GM23338 (cell line): ENCODE measurements around the gene USP5. TPM values are rescaled to one million over a fixed set of nuclear protein-coding genes. Genes with fewer than 3 reads are reported as not detected.

Experiments
- ATAC-seq: fragments of 200-7000 bp; cut with Tn5 transposase; 3 replicates; pipeline ENCODE4 v1.9.1; 2020
- DNase-seq: peaks from one replicate; pipeline ENCODE4 v3.0.0-alpha.2; 2015; ENCODE audit warnings: low spot score
- H2AFZ ChIP-seq: fragments of 200-600 bp; sonication (generic); 2 replicates; pipeline ENCODE4 v1.8.0; 2016; ENCODE audit warnings: antibody characterized with exemption, mild to moderate bottlenecking, moderate library complexity
- H3F3A ChIP-seq: fragments of 200-600 bp; sonication (generic); replicated peaks from 2 replicates; pipeline ENCODE4 v1.8.0; 2017; ENCODE audit warnings: antibody characterized with exemption, mixed run types, low read depth
- H3K27ac ChIP-seq: fragments of 200-600 bp; sonication (generic); 2 replicates; pipeline ENCODE4 v1.6.1; 2016; ENCODE audit warnings: low read depth
- H3K27me3 ChIP-seq: fragments of 200-600 bp; sonication (generic); 2 replicates; pipeline ENCODE4 v1.8.0; 2016; ENCODE audit warnings: mild to moderate bottlenecking, mixed run types, moderate library complexity; ENCODE audit not compliant: insufficient read depth
- H3K36me3 ChIP-seq: fragments of 200-600 bp; sonication (generic); 2 replicates; pipeline ENCODE4 v1.8.0; 2016; ENCODE audit warnings: mild to moderate bottlenecking; ENCODE audit not compliant: insufficient read depth
- H3K4me1 ChIP-seq: fragments of 200-600 bp; sonication (generic); 2 replicates; pipeline ENCODE4 v1.8.0; 2016; ENCODE audit warnings: mild to moderate bottlenecking, moderate library complexity; ENCODE audit not compliant: insufficient read depth
- H3K4me2 ChIP-seq: fragments of 200-600 bp; sonication (generic); 2 replicates; pipeline ENCODE4 v1.7.1; 2017; ENCODE audit warnings: mixed run types
- H3K4me3 ChIP-seq: fragments of 200-600 bp; sonication (generic); 2 replicates; pipeline ENCODE4 v1.6.1; 2016; ENCODE audit warnings: mixed run types
- H3K79me2 ChIP-seq: fragments of 200-600 bp; sonication (generic); replicated peaks from 2 replicates; pipeline ENCODE4 v1.8.0; 2017; ENCODE audit warnings: mild to moderate bottlenecking; ENCODE audit not compliant: insufficient read depth
- H3K9me2 ChIP-seq: fragments of 200-600 bp; sonication (generic); 2 replicates; pipeline ENCODE4 v1.8.0; 2017; ENCODE audit not compliant: insufficient read depth
- H4K20me1 ChIP-seq: fragments of 200-600 bp; sonication (generic); replicated peaks from 2 replicates; pipeline ENCODE4 v1.8.0; 2017; ENCODE audit warnings: mild to moderate bottlenecking; ENCODE audit not compliant: insufficient read depth
- H3K27ac Mint-ChIP-seq: 2 replicates; pipeline ENCODE4 v1.8.0; 2020; ENCODE audit warnings: inconsistent platforms, mild to moderate bottlenecking, moderate library complexity, mixed read lengths
- H3K27me3 Mint-ChIP-seq: 3 replicates; pipeline ENCODE4 v1.8.0; 2022; ENCODE audit warnings: low read depth, mild to moderate bottlenecking, moderate library complexity, mixed read lengths, inconsistent platforms; ENCODE audit not compliant: insufficient read depth, poor library complexity
- H3K36me3 Mint-ChIP-seq: 3 replicates; pipeline ENCODE4 v1.8.0; 2021; ENCODE audit warnings: low read depth, mild to moderate bottlenecking, inconsistent platforms, moderate library complexity, mixed read lengths
- H3K4me1 Mint-ChIP-seq: 3 replicates; pipeline ENCODE4 v1.8.0; 2020; ENCODE audit warnings: mild to moderate bottlenecking, inconsistent platforms, mixed read lengths
- H3K4me3 Mint-ChIP-seq: 3 replicates; pipeline ENCODE4 v1.8.0; 2021; ENCODE audit warnings: moderate library complexity, mild to moderate bottlenecking, inconsistent platforms, mixed read lengths
- H3K9me3 Mint-ChIP-seq: 3 replicates; pipeline ENCODE4 v1.8.0; 2020; ENCODE audit warnings: moderate library complexity, mild to moderate bottlenecking, inconsistent platforms, mixed read lengths
- CREB1 ChIP-seq: fragments of 250-450 bp; sonication (Bioruptor Pico); IDR thresholded peaks from 2 replicates; pipeline ENCODE4 v1.5.0; 2020; ENCODE audit warnings: low read depth, mild to moderate bottlenecking, moderate library complexity
- EZH2 ChIP-seq: fragments of 200-600 bp; sonication (generic); IDR thresholded peaks from one replicate; pipeline ENCODE4 v1.8.0; 2017; ENCODE audit warnings: antibody characterized with exemption, mild to moderate bottlenecking, low read depth; ENCODE audit not compliant: unreplicated experiment
- EZH2phosphoT487 ChIP-seq: fragments of 200-600 bp; sonication (generic); IDR thresholded peaks from one replicate; pipeline ENCODE4 v1.8.1; 2018; ENCODE audit warnings: antibody characterized with exemption; ENCODE audit not compliant: unreplicated experiment
- JUNB ChIP-seq: IDR thresholded peaks from one replicate; pipeline ENCODE4 v1.6.1; 2016; ENCODE audit warnings: antibody characterized with exemption; ENCODE audit not compliant: unreplicated experiment
- STAT1 ChIP-seq: IDR thresholded peaks from one replicate; pipeline ENCODE4 v1.6.1; 2016; ENCODE audit warnings: antibody characterized with exemption; ENCODE audit not compliant: unreplicated experiment
- ZNF462 ChIP-seq: fragments of 250-450 bp; sonication (Bioruptor Pico); IDR thresholded peaks from 2 replicates; pipeline ENCODE4 v1.5.0; 2020; ENCODE audit warnings: mild to moderate bottlenecking, moderate library complexity
- polyA plus RNA-seq: library from polyadenylated mRNA; unstranded; fragments of >200 nt; fragmentation: Nextera tagmentation; extraction: Ambion mirVana; gene quantifications from 2 replicates; pipeline ENCODE4 v1.2.1, GENCODE V29; 2016
- total RNA-seq: library from RNA; depleted of rRNA; stranded (reverse); fragments of >200 nt; shearing (Covaris generic); gene quantifications from 2 replicates; pipeline ENCODE4 v1.2.3, GENCODE V29; 2014
- TF ChIP-seq, protein P1 (sequence below): IDR thresholded peaks from 2 replicates; pipeline ENCODE4 v1.6.1; 2016; ENCODE audit warnings: antibody characterized with exemption
- TF ChIP-seq, protein P2 (sequence below), 2 experiments: fragments of 200-600 bp in 1 of 2; sonication (generic) in 1 of 2; conservative IDR thresholded peaks; 2 replicates each; pipeline versions ENCODE4 v1.5.1 to v1.6.1; 2016 to 2017; ENCODE audit warnings: antibody characterized with exemption in 2 of 2, low read depth in 2 of 2, mild to moderate bottlenecking in 2 of 2, moderate library complexity in 1 of 2

The USP5 gene
- total and polyA plus RNA-seq, 2 experiments from 2014 or later, result 35.1 to 109 TPM

DNA sequence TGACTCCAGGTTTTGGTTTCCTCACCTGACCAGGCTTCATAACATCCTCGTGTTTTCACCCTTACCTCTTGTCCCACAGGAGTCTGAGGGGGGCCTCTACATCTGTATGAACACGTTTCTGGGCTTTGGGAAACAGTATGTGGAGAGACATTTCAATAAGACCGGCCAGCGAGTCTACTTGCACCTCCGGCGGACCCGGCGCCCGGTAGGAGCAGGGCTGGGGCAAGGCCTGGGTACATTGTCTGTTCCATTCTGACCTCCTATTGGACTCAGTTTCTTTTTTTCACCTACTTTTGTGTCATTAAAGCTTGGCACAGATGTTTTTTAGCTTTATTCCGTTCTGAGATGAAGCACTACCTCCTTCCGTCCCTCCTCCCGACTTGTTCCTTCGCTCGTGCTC, 3.4 kb downstream of the USP5 start (continued):
- TF ChIP-seq EZH2, result no peak
- TF ChIP-seq, protein P1, sequence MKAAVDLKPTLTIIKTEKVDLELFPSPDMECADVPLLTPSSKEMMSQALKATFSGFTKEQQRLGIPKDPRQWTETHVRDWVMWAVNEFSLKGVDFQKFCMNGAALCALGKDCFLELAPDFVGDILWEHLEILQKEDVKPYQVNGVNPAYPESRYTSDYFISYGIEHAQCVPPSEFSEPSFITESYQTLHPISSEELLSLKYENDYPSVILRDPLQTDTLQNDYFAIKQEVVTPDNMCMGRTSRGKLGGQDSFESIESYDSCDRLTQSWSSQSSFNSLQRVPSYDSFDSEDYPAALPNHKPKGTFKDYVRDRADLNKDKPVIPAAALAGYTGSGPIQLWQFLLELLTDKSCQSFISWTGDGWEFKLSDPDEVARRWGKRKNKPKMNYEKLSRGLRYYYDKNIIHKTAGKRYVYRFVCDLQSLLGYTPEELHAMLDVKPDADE, result no peak
- no peak for TF ChIP-seq CREB1 (CRISPR knock-in tag)
- no peak for TF ChIP-seq JUNB
- TF ChIP-seq ZNF462, result no peak

DNA sequence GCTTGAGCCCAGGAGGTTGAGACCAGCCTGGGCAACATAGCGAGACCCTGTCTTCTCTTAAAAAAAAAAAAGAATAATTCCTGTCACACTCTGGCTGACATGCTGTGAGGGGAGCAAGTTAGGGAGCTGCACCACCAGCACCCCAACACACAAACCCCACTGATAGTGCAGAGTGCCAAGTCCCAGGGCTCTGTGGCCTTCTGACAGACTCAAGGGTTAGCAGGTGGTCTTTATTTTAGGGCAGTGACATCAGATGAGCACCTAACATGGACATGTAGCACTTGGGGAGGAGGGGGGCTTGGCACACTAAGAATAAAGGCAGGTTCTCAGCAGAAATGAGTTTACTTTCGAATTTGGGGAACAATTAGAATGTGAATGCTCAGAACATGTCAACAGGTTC, 6.8 kb downstream of the USP5 start:
- DNase-seq, result no peak
- no peak overlapping the region for H2AFZ ChIP-seq
- H3K27me3 ChIP-seq, result no peaks in the 10 kb centered on the region
- H3K36me3 ChIP-seq, result peaks cover 27% of the 10 kb centered on the region
- H3K27ac Mint-ChIP-seq, result no peak overlapping the region
- H3K4me2 ChIP-seq, result no peak overlapping the region
- H3K9me3 Mint-ChIP-seq, result no peaks in the 10 kb centered on the region; the same call in 2 of the 3 replicates
- peaks cover 8% of the 10 kb centered on the region for H3K27me3 Mint-ChIP-seq
- H3F3A ChIP-seq, result peaks cover 3% of the 10 kb centered on the region; the same call in 1 of the 2 replicates
- H3K4me3 Mint-ChIP-seq, result no peak overlapping the region
- H4K20me1 ChIP-seq, result peaks cover 1% of the 10 kb centered on the region; the same call in 1 of the 2 replicates
- ATAC-seq, result no peak
- H3K79me2 ChIP-seq, result peaks cover 18% of the 10 kb centered on the region
- peaks cover 77% of the 10 kb centered on the region for H3K36me3 Mint-ChIP-seq
- no peaks in the 10 kb centered on the region for H3K9me2 ChIP-seq
- H3K4me1 ChIP-seq, result peaks cover 4% of the 10 kb centered on the region
- H3K4me3 ChIP-seq, result no peak overlapping the region
- H3K27ac ChIP-seq, result no peak overlapping the region
- H3K4me1 Mint-ChIP-seq, result peaks cover 4% of the 10 kb centered on the region
- TF ChIP-seq, protein P1, result no peak
- TF ChIP-seq STAT1 (no peak), JUNB (no peak), EZH2 (no peak), EZH2phosphoT487 (no peak)
- TF ChIP-seq, protein P2, sequence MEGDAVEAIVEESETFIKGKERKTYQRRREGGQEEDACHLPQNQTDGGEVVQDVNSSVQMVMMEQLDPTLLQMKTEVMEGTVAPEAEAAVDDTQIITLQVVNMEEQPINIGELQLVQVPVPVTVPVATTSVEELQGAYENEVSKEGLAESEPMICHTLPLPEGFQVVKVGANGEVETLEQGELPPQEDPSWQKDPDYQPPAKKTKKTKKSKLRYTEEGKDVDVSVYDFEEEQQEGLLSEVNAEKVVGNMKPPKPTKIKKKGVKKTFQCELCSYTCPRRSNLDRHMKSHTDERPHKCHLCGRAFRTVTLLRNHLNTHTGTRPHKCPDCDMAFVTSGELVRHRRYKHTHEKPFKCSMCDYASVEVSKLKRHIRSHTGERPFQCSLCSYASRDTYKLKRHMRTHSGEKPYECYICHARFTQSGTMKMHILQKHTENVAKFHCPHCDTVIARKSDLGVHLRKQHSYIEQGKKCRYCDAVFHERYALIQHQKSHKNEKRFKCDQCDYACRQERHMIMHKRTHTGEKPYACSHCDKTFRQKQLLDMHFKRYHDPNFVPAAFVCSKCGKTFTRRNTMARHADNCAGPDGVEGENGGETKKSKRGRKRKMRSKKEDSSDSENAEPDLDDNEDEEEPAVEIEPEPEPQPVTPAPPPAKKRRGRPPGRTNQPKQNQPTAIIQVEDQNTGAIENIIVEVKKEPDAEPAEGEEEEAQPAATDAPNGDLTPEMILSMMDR (conservative IDR thresholded peaks at IDR 0.05; ENCODE audit: low read depth in 2 of 2), result no peak
